K562 (cell line): ENCODE results near the gene SESN2. TPM values are rescaled to one million over a fixed set of nuclear protein-coding genes. Genes with fewer than 3 reads are reported as not detected.

Experiments
- ATAC-seq: fragments of 200-7000 bp; cut with Tn5 transposase; 3 replicates; pipeline ENCODE4 v1.9.1; 2020; ENCODE audit warnings: moderate library complexity
- BruUV-seq: library from RNA; stranded (reverse); fragments of 400-500 nt; replicated peaks from 2 replicates; lab custom pipeline; 2021; lab: Mats Ljungman, UMichigan
- CTCF ChIA-PET: fragments of 300-600 bp; formaldehyde crosslinking; extraction: SDS; loops from one replicate; lab custom pipeline; 2021; ENCODE audit warnings: low intra/inter-chr PET ratio; lab: Yijun Ruan, JAX
- POLR2A ChIA-PET: fragments of 300-600, 350-650 bp; sonication (Branson Sonifier 250); formaldehyde crosslinking; extraction: SDS; loops from one replicate; lab custom pipeline; 2021; ENCODE audit warnings: antibody characterized with exemption, inconsistent platforms; lab: Yijun Ruan, JAX
- DNase-seq, 4 experiments: peaks; one replicate each; pipeline versions ENCODE4 v3.0.0 to v3.0.0-alpha.2; 2011 to 2018; ENCODE audit warnings: low spot score in 3 of 4, mixed read lengths in 3 of 4; ENCODE audit errors: extremely low read depth in 1 of 4
- FAIRE-seq: peaks from 2 replicates; lab custom pipeline; 2011; peaks lifted over from hg19 to GRCh38; lab: Jason Lieb, UNC
- H2AFZ ChIP-seq: 2 replicates; pipeline ENCODE4 v1.6.0; 2011; ENCODE audit warnings: low read depth, low read length, control low read depth, inconsistent platforms
- H3K27ac ChIP-seq: fragments of 200-600 bp; 3 replicates; pipeline ENCODE4 v1.8.0; 2011; ENCODE audit warnings: low read depth, mild to moderate bottlenecking, control low read depth, inconsistent platforms, low read length, moderate library complexity, mixed read lengths; ENCODE audit errors: extremely low read depth
- H3K27me3 ChIP-seq, 2 experiments: fragments of 300-600 bp in 1 of 2; 2 replicates in 1 of 2; 3 replicates in 1 of 2; pipeline versions ENCODE4 v1.6.0 to v1.8.0; 2011; ENCODE audit warnings: inconsistent platforms in 2 of 2, low read length in 2 of 2, mild to moderate bottlenecking in 1 of 2, mixed read lengths in 1 of 2, moderate library complexity in 1 of 2; ENCODE audit not compliant: control insufficient read depth in 2 of 2, insufficient read depth in 2 of 2
- H3K36me3 ChIP-seq: fragments of 300-600 bp; 3 replicates; pipeline ENCODE4 v1.8.0; 2011; ENCODE audit warnings: mild to moderate bottlenecking, low read length, inconsistent platforms; ENCODE audit not compliant: control insufficient read depth, insufficient read depth
- H3K4me1 ChIP-seq, 2 experiments: fragments of 200-600 bp in 1 of 2; replicated peaks in 1 of 2; 2 replicates in 1 of 2; 3 replicates in 1 of 2; pipeline versions ENCODE4 v1.5.1 to v1.8.0; 2011; ENCODE audit warnings: inconsistent platforms in 2 of 2, low read length in 2 of 2, mild to moderate bottlenecking in 1 of 2, mixed read lengths in 1 of 2, moderate library complexity in 1 of 2; ENCODE audit not compliant: control insufficient read depth in 2 of 2, insufficient read depth in 2 of 2
- H3K4me2 ChIP-seq: 2 replicates; pipeline ENCODE4 v1.6.1; 2011; ENCODE audit warnings: low read length, control low read depth, inconsistent platforms, mixed read lengths; ENCODE audit not compliant: insufficient read depth
- H3K4me3 ChIP-seq: fragments of 200-600 bp; sonication (generic), shearing (Covaris generic); 2 replicates; pipeline ENCODE4 v1.5.1; 2016; ENCODE audit warnings: control low read depth, inconsistent platforms
- H3K79me2 ChIP-seq: fragments of 200-600 bp; 3 replicates; pipeline ENCODE4 v1.8.0; 2011; ENCODE audit warnings: low read length, inconsistent platforms; ENCODE audit not compliant: control insufficient read depth, insufficient read depth
- H3K9ac ChIP-seq, 2 experiments: 2 replicates each; pipeline versions ENCODE4 v1.6.0 to v1.6.1; 2011; ENCODE audit warnings: low read depth in 2 of 2, low read length in 2 of 2, control low read depth in 1 of 2, inconsistent platforms in 1 of 2, mild to moderate bottlenecking in 1 of 2, mixed read lengths in 1 of 2; ENCODE audit not compliant: insufficient read depth in 1 of 2
- H3K9me1 ChIP-seq: one replicate; pipeline ENCODE4 v1.6.0; 2011; ENCODE audit warnings: inconsistent platforms, mild to moderate bottlenecking, low read length, moderate library complexity; ENCODE audit not compliant: control insufficient read depth, insufficient read depth
- H3K9me3 ChIP-seq: replicated peaks from 2 replicates; pipeline ENCODE4 v1.5.1; 2011; ENCODE audit warnings: low read depth, low read length, inconsistent platforms; ENCODE audit not compliant: control insufficient read depth, insufficient read depth
- H4K20me1 ChIP-seq: replicated peaks from 2 replicates; pipeline ENCODE4 v1.6.1; 2011; ENCODE audit warnings: low read length, inconsistent platforms, mixed read lengths; ENCODE audit not compliant: control insufficient read depth, insufficient read depth
- ELF2 ChIP-seq: fragments of 250-450 bp; sonication (Bioruptor Pico); IDR thresholded peaks from 2 replicates; pipeline ENCODE4 v1.5.0; 2021; ENCODE audit warnings: mild to moderate bottlenecking
- ID3 ChIP-seq, 2 experiments: fragments of 250-450 bp in 1 of 2; fragments of 450-650 bp in 1 of 2; sonication (Bioruptor Pico) in 1 of 2; IDR thresholded peaks; 2 replicates each; pipeline versions ENCODE4 v1.6.1 to v1.8.0; 2016 to 2021; ENCODE audit warnings: mild to moderate bottlenecking in 2 of 2, moderate library complexity in 2 of 2, missing compliant biosample characterization in 1 of 2, missing genetic modification characterization in 1 of 2
- MEF2A ChIP-seq: IDR thresholded peaks from 2 replicates; pipeline ENCODE4 v1.6.1; 2011; ENCODE audit warnings: low read depth, mild to moderate bottlenecking, low read length, moderate library complexity; ENCODE audit not compliant: control insufficient read depth
- MXI1 ChIP-seq: IDR thresholded peaks from 2 replicates; pipeline ENCODE4 v1.6.1; 2011; ENCODE audit warnings: low read depth, mild to moderate bottlenecking, improper control_type of control experiment, low read length
- NFIC ChIP-seq: fragments of 450-650 bp; IDR thresholded peaks from 2 replicates; pipeline ENCODE4 v1.6.1; 2017; ENCODE audit warnings: mild to moderate bottlenecking, inconsistent platforms
- POLR2B ChIP-seq: fragments of 450-650 bp; IDR thresholded peaks from 2 replicates; pipeline ENCODE4 v1.6.1; 2018; ENCODE audit warnings: low read depth; ENCODE audit not compliant: partially characterized antibody
- PTRF ChIP-seq: fragments of 450-650 bp; IDR thresholded peaks from 2 replicates; pipeline ENCODE4 v1.6.1; 2016; ENCODE audit warnings: mild to moderate bottlenecking, missing genetic modification characterization, missing compliant biosample characterization
- RBBP5 ChIP-seq: fragments of 200-600 bp; sonication (generic); IDR thresholded peaks from 2 replicates; pipeline ENCODE4 v1.6.1; 2012; ENCODE audit warnings: borderline replicate concordance, mild to moderate bottlenecking, low read length, control low read depth, inconsistent platforms; ENCODE audit not compliant: insufficient read depth, poor library complexity, severe bottlenecking
- TCF7L2 ChIP-seq: fragments of 150-350 bp; IDR thresholded peaks from 2 replicates; pipeline ENCODE4 v1.6.1; 2016; ENCODE audit warnings: low read depth, mild to moderate bottlenecking, low read length, moderate library complexity
- ZNF354B ChIP-seq: fragments of 250-450 bp; sonication (Bioruptor Pico); IDR thresholded peaks from 2 replicates; pipeline ENCODE4 v1.4.0; 2020
- ZNF609 ChIP-seq: sonication (generic); formaldehyde crosslinking; IDR thresholded peaks from 2 replicates; pipeline ENCODE4 v1.8.1; 2023; ENCODE audit warnings: missing genetic modification reagents, mild to moderate bottlenecking, borderline replicate concordance
- ZNF644 ChIP-seq: fragments of 200-800 bp; sonication (Bioruptor generic); IDR thresholded peaks from 2 replicates; pipeline ENCODE4 v1.6.1; 2016; ENCODE audit warnings: low read depth, missing genetic modification characterization, missing compliant biosample characterization
- WGBS: fragments of 100-300 bp; shearing (Covaris generic); methylation state at CpG from one replicate; pipeline ENCODE4 v1.1.6; 2016; ENCODE audit warnings: low coverage, mixed read lengths; ENCODE audit not compliant: insufficient coverage; ENCODE audit errors: missing lambda C conversion rate; 5-methylcytosine and 5-hydroxymethylcytosine counted together
- in situ Hi-C: fragments of 300-500 bp; cut with MboI; formaldehyde crosslinking; loops from 4 replicates; pipeline ENCODE4 v1.15.0; 2018; ENCODE audit warnings: inconsistent platforms, mixed read lengths
- intact Hi-C: fragments of 100-400 bp; cut with micrococcal nuclease; formaldehyde crosslinking; loops from 2 replicates; pipeline ENCODE4 v1.14.2; 2022
- polyA plus RNA-seq, 8 experiments: library from polyadenylated mRNA; depleted of rRNA in 4 of 8; stranded (reverse) in 5 of 8; unstranded in 3 of 8; fragments of >200 nt; fragmentation: Nextera tagmentation in 2 of 8; fragmentation: Illumina TruSeq in 1 of 8; extraction: Ambion mirVana in 2 of 8; extraction: Trizol in 1 of 8; gene quantifications; 2 replicates each; pipeline versions ENCODE4 v1.2.1 to v1.2.3, GENCODE V29; 2011 to 2014; ENCODE audit warnings: inconsistent platforms in 1 of 8, missing spikeins in 1 of 8
- total RNA-seq, 7 experiments: library from RNA; depleted of rRNA in 6 of 7; stranded (reverse); fragments of >200 nt in 6 of 7; fragmentation: Illumina TruSeq in 2 of 7; extraction: Trizol in 2 of 7; gene quantifications; 2 replicates each; pipeline versions ENCODE4 v1.2.1 to v1.2.3, GENCODE V29; 2011 to 2021; ENCODE audit warnings: low replicate concordance in 1 of 7

SESN2 gene
- total and polyA plus RNA-seq, 9 of the 15 experiments (the other 6 are each of a cell fraction or from before 2014, with no cell fraction given) = 3.7 to 71.3 (median 16.8) TPM

DNA sequence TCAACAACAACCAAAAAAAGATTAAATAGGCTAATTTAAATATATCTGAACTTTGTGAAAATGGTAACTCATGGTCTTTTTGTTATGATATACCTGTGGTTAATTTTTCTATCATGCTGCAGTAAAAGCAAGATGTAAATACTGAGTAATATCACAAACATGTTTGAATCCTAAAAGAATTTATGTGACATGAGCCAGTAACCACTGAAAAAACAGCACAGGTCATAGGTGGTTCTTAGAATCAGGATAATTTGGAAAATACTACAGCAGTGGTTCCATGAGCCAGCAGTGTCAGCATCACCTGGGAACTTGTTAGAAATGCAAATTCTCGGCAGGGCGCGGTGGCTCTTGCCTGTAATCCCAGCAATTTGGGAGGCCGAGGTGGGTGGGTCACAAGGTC lies 19.3 kb upstream of the SESN2 start:
- intact Hi-C loops (no loop called here), in situ Hi-C loops (no loop called here)
- BruUV-seq = no TSS peak
- Histone ChIP-seq H3K79me2 (peaks cover 31% of the 10 kb centered on the region), H2AFZ (no peak overlapping the region), H4K20me1 (0 out of 2 replicates have a peak, but pooled peaks cover 6% of the 10 kb centered on the region), H3K4me1 (peaks cover 5 to 28% of the 10 kb centered on the region in 2 experiments), H3K4me3 (no peak overlapping the region), H3K27ac (no peak overlapping the region), H3K9ac (no peak overlapping the region), H3K4me2 (no peak overlapping the region), H3K27me3 (no peaks in the 10 kb centered on the region), H3K9me3 (no peaks in the 10 kb centered on the region), H3K36me3 (peaks cover 20% of the 10 kb centered on the region), H3K9me1 (no peaks in the 10 kb centered on the region)
- no peak for FAIRE-seq
- TF ChIP-seq MEF2A (no peak), ZNF354B (CRISPR knock-in tag) (no peak), NFIC (no peak), ELF2 (CRISPR knock-in tag) (no peak), ID3 (CRISPR knock-in tag; IDR thresholded peaks at IDR 0.05) (no peak), ID3 (tag; IDR thresholded peaks at IDR 0.05) (no peak), POLR2B (no peak), MXI1 (no peak), TCF7L2 (no peak), ZNF609 (CRISPR knock-in tag) (no peak), RBBP5 (no peak), PTRF (tag) (no peak), ZNF644 (tag) (no peak)
- ChIA-PET CTCF (no interaction called here), POLR2A (no interaction called here)
- DNase-seq = no peak
- 97% methylated on average over 4 of the region's 4 CpGs for WGBS
- no peak for ATAC-seq
